ENCODE data around the gene CDNF. TPM values are rescaled to one million over a fixed set of nuclear protein-coding genes. Genes with fewer than 3 reads are reported as not detected.

Gene CDNF
- total and polyA plus RNA-seq, 10 of the 15 experiments (the other 5 are each of a cell fraction or from before 2014, with no cell fraction given), result 0.08 to 1.9 (median 0.77) TPM

DNA sequence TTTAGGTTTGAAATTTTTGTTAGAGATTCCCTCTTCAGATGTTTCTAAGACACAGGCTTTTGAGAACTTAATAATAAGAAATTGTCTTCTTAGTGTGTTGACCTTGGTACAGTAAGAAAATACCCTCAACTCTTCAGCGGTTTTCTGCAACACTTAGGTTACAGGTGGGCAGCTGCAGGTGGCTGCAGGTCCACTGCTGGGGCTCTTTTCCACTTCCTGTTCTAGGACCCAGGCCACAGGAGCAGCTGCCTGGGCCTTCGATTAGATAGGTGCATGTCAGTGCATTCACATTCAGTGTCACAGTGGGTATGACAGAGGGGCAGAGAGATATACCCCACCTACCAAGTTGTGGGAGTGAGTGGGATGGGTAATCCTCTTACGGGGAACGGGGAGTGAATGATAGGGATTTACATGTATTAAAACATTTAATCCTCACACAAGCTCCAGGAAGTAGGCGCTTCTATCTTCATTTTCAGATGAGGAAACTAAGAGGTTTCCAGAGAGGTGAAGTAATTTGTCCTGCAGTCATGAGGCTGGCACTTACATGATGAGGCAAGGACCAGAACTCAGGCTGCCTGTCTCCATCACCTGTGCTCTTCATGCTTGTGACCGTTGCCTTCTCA lies 20.6 kb upstream of the CDNF start:
- no peak overlapping the region for H3K27ac ChIP-seq (ENCODE audit: control insufficient read depth, insufficient read depth)
- peaks cover 8 to 11% of the 10 kb centered on the region in 2 experiments for H3K36me3 ChIP-seq (ENCODE audit: control insufficient read depth in 2 of 2, insufficient read depth in 2 of 2, low read length in 1 of 2)
- no peak overlapping the region for H3K9ac ChIP-seq (ENCODE audit: control insufficient read depth, insufficient read depth, low read length)
- no TSS peak for BruUV-seq (replicated peaks)
- H3K79me2 ChIP-seq (ENCODE audit: control insufficient read depth, insufficient read depth, low read length), result no peaks in the 10 kb centered on the region
- in situ Hi-C loops (cut with MboI) (no loop called here), intact Hi-C loops (cut with micrococcal nuclease; ENCODE audit: unreplicated experiment) (no loop called here)
- no peak for FAIRE-seq
- RAD21 ChIA-PET (ENCODE audit: unreplicated experiment), result no interaction called here
- H3K4me3 ChIP-seq, result no peak overlapping the region
- H3K27me3 ChIP-seq (replicated peaks in 1 of 2; ENCODE audit: control insufficient read depth in 2 of 2, insufficient read depth in 2 of 2, low read length in 1 of 2), result no peaks in the 10 kb centered on the region
- H3K4me2 ChIP-seq (ENCODE audit: control insufficient read depth, insufficient read depth), result no peak overlapping the region
- ATAC-seq, result no peak
- H4K20me1 ChIP-seq (ENCODE audit: control insufficient read depth, insufficient read depth), result no peaks in the 10 kb centered on the region
- H3K9me3 ChIP-seq (replicated peaks; ENCODE audit: control insufficient read depth, insufficient read depth, low read length), result no peaks in the 10 kb centered on the region
- no peak for DNase-seq (ENCODE audit: low read depth, low spot score)
- WGBS (ENCODE audit: insufficient coverage, insufficient replicate concordance, low lambda C conversion rate, missing lambda C conversion rate), result 91% methylated on average over 6 of the region's 6 CpGs
- no peaks in the 10 kb centered on the region for H3K4me1 ChIP-seq (ENCODE audit: control insufficient read depth, insufficient read depth, low read length)
- CTCF ChIA-PET, result interaction anchor here (1.2 kb wide), 1 partner anchor 15 kb away, joined by 3 read pairs; no protein-coding TSS in a partner anchor
- no peak overlapping the region for H2AFZ ChIP-seq (ENCODE audit: control insufficient read depth, low read depth, low read length)
- SMC1A ChIA-PET (ENCODE audit: uncharacterized antibody, unreplicated experiment), result interaction anchor here (1.3 to 1.5 kb wide), 2 partner anchors 11 kb away, joined by 3 read pairs; no protein-coding TSS in a partner anchor
- POLR2A ChIA-PET, result interaction anchor here (0.6 kb wide), 1 partner anchor 1492 kb away, joined by 3 read pairs; no protein-coding TSS in a partner anchor
- TF ChIP-seq, protein P1, sequence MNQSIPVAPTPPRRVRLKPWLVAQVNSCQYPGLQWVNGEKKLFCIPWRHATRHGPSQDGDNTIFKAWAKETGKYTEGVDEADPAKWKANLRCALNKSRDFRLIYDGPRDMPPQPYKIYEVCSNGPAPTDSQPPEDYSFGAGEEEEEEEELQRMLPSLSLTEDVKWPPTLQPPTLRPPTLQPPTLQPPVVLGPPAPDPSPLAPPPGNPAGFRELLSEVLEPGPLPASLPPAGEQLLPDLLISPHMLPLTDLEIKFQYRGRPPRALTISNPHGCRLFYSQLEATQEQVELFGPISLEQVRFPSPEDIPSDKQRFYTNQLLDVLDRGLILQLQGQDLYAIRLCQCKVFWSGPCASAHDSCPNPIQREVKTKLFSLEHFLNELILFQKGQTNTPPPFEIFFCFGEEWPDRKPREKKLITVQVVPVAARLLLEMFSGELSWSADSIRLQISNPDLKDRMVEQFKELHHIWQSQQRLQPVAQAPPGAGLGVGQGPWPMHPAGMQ (IDR thresholded peaks at IDR 0.05; ENCODE audit: borderline replicate concordance), result no peak
- TF ChIP-seq, protein P2, sequence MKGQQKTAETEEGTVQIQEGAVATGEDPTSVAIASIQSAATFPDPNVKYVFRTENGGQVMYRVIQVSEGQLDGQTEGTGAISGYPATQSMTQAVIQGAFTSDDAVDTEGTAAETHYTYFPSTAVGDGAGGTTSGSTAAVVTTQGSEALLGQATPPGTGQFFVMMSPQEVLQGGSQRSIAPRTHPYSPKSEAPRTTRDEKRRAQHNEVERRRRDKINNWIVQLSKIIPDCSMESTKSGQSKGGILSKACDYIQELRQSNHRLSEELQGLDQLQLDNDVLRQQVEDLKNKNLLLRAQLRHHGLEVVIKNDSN (IDR thresholded peaks at IDR 0.05; ENCODE audit: borderline replicate concordance, extremely low read length, insufficient read depth, low read depth, low read length), result no peak
- TF ChIP-seq MYB (IDR thresholded peaks at IDR 0.05; ENCODE audit: borderline replicate concordance, low read depth, low read length), result no peak
- TF ChIP-seq CBX5 (IDR thresholded peaks at IDR 0.05; ENCODE audit: low read depth), result no peak
- TF ChIP-seq ETV6 (conservative IDR thresholded peaks at IDR 0.05 in 1 of 2, IDR thresholded peaks at IDR 0.05 in 1 of 2; ENCODE audit: borderline replicate concordance in 1 of 2, low read depth in 1 of 2), result no peak
- no peak for TF ChIP-seq ASH2L (IDR thresholded peaks at IDR 0.05; ENCODE audit: borderline replicate concordance, low read depth)
- no peak for TF ChIP-seq KLF5 (IDR thresholded peaks at IDR 0.05; ENCODE audit: partially characterized antibody)
- no peak for TF ChIP-seq IKZF1 (conservative IDR thresholded peaks at IDR 0.05)
